Bladder microvascular endothelial cell (primary cell): Measurements from ENCODE around the gene IL17RB. TPM values are rescaled to one million over a fixed set of nuclear protein-coding genes. Genes with fewer than 3 reads are reported as not detected.

Experiments used
- total RNA-seq: library from RNA; depleted of rRNA; stranded (reverse); fragments of >200 nt; gene quantifications from 2 replicates; pipeline ENCODE4 v1.2.3, GENCODE V29; 2014

The IL17RB gene
- 0.38 TPM in 1 of 2 replicates, not detected in the other for total RNA-seq

GRCh38 chr3:53846134-53846850 is at the start of gene IL17RB, which contains the start of gene CHDH:
Gene IL17RB, plus strand, starts transcription at chr3:53846568. Its CDS starts 21 bp downstream, at chr3:53846589.
Gene CHDH, minus strand, starts transcription at chr3:53846419. Its CDS starts 22,411 bp downstream, at chr3:53824008.

GRCh38 chr3:53881691-53882593 is 35.6 kb downstream of the IL17RB start, which contains the start of gene ACTR8:
Gene ACTR8, minus strand, starts transcription at chr3:53882152. Its CDS starts 51 bp downstream, at chr3:53882101.

GRCh38 chr3:53891497-53892285 is 45.3 kb downstream of the IL17RB start, which contains the start of gene SELENOK:
Gene SELENOK, minus strand, starts transcription at chr3:53891859.

Other genes starting within 250 kb of the IL17RB start
- under 0.01 and 1.2 TPM in 2 replicates for gene CHDH, start 149 bp upstream of the IL17RB start, total RNA-seq
- 28.8 and 45.3 TPM in 2 replicates for gene ACTR8, start 35.6 kb downstream of the IL17RB start, total RNA-seq
- gene SELENOK, start 45.3 kb downstream of the IL17RB start, total RNA-seq, result 17.6 and 20.6 TPM in 2 replicates